Mesothelial cell of epicardium (in vitro differentiated cells): ENCODE measurements around the gene XYLT1. TPM values are rescaled to one million over a fixed set of nuclear protein-coding genes. Genes with fewer than 3 reads are reported as not detected.
A peak's percentile ranks its signal among the peaks of the same experiment; 100 is the strongest.

Experiments used
- DNase-seq, 2 experiments: peaks; one replicate each; pipeline ENCODE4 v3.0.0; 2021; ENCODE audit warnings: low spot score in 2 of 2; ENCODE audit not compliant: unreplicated experiment in 2 of 2
- H3K27ac Mint-ChIP-seq: 2 replicates; pipeline ENCODE4 v1.8.0; 2021; ENCODE audit warnings: mixed read lengths
- H3K27me3 Mint-ChIP-seq: 2 replicates; pipeline ENCODE4 v1.8.0; 2021; ENCODE audit warnings: low read depth, mixed read lengths
- H3K36me3 Mint-ChIP-seq: 2 replicates; pipeline ENCODE4 v1.8.0; 2021; ENCODE audit warnings: mixed read lengths
- H3K4me1 Mint-ChIP-seq: 2 replicates; pipeline ENCODE4 v1.8.0; 2021; ENCODE audit warnings: mixed read lengths
- H3K4me3 Mint-ChIP-seq: 2 replicates; pipeline ENCODE4 v1.8.0; 2021; ENCODE audit warnings: mild to moderate bottlenecking, moderate library complexity, mixed read lengths
- H3K9me3 Mint-ChIP-seq: 2 replicates; pipeline ENCODE4 v1.8.0; 2021; ENCODE audit warnings: mixed read lengths
- CTCF ChIP-seq: fragments of 200-600 bp; sonication (generic); IDR thresholded peaks from one replicate; pipeline ENCODE4 v1.5.0; 2021; ENCODE audit warnings: antibody characterized with exemption; ENCODE audit not compliant: unreplicated experiment
- total RNA-seq: library from RNA; stranded (reverse); gene quantifications from 3 replicates; pipeline ENCODE4 v1.2.1, GENCODE V29; 2021

Gene XYLT1
- total RNA-seq, 1 donor from 2014 or later = 15.2 TPM

- Mint-ChIP-seq H3K36me3 (no peaks in the 10 kb centered on the region), H3K27me3 (no peaks in the 10 kb centered on the region), H3K9me3 (no peaks in the 10 kb centered on the region), H3K4me1 (no peaks in the 10 kb centered on the region), H3K27ac (no peak overlapping the region), H3K4me3 (no peak overlapping the region)
- no peak for TF ChIP-seq CTCF
- no peak for DNase-seq
Observed at GRCh38 chr16:17147942-17148341, 322.8 kb downstream of the XYLT1 start.

GRCh38 chr16:17145029-17145428 is 325.7 kb downstream of the XYLT1 start:
- no peaks in the 10 kb centered on the region for H3K4me1 Mint-ChIP-seq
- H3K27me3 Mint-ChIP-seq = no peaks in the 10 kb centered on the region
- no peaks in the 10 kb centered on the region for H3K36me3 Mint-ChIP-seq
- no peak for DNase-seq
- no peak overlapping the region for H3K4me3 Mint-ChIP-seq
- no peak for TF ChIP-seq CTCF
- no peak overlapping the region for H3K27ac Mint-ChIP-seq
- no peaks in the 10 kb centered on the region for H3K9me3 Mint-ChIP-seq

DNA sequence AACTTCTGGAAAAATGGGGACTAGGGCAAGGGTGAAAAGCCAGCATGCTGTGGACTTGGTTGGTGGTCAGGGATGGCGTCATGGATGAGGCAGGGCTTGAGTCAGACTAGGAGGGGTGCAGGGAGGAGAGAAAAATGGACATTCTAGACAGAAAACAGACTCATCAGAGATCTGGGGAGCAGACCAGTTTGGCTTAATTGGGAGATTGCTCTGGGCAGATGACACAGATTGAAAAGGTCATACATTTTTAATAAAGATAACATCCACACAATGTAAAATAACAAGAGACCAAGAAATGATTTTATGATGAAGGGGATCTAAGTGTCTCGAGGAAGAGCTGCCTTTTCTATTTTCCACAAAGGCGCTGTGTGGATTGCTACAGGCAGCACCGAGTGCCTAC is 326.3 kb downstream of the XYLT1 start:
- H3K27ac Mint-ChIP-seq = no peak overlapping the region
- H3K9me3 Mint-ChIP-seq = no peaks in the 10 kb centered on the region
- no peaks in the 10 kb centered on the region for H3K27me3 Mint-ChIP-seq
- no peak overlapping the region for H3K4me3 Mint-ChIP-seq
- no peaks in the 10 kb centered on the region for H3K4me1 Mint-ChIP-seq
- no peak for TF ChIP-seq CTCF
- no peak for DNase-seq
- H3K36me3 Mint-ChIP-seq = no peaks in the 10 kb centered on the region

DNA sequence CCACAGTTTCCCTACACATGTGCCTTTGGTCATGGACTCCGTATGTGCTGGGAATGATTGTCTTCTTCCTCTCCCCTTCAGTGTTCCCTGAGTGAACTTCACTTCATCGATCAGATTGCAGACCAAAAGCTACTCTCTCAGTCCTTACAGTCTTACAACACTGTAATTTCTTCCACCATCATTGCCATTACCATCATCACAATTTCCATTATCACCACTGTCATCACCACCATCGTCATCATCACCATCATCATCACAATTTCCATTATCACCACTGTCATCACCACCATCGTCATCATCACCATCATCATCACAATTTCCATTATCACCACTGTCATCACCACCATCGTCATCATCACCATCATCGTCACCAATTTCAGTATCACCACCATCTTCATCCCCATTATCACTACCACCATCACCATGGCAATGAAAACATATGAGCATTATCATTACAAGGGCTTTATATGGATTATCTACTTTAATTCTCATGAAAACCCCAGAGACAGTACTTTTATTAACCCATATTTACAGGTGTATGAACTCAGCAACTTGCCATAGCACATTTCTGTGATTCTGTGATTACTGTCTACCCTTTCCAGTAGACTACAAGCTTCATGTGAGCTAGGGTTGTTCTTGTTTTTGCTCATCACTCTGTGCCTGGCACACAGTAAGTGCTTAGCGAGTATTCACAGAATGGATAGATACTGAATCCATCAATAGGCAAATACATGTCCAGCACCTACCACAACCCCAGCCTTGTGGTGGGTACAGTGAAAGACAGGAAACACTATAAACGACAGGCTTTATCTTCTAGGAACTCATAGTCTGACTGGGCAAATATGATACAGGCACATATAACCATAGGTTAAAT is 327.0 kb downstream of the XYLT1 start:
- H3K4me1 Mint-ChIP-seq = no peaks in the 10 kb centered on the region
- H3K4me3 Mint-ChIP-seq = no peak overlapping the region
- no peak for TF ChIP-seq CTCF
- H3K9me3 Mint-ChIP-seq = no peaks in the 10 kb centered on the region
- DNase-seq = no peak
- no peaks in the 10 kb centered on the region for H3K27me3 Mint-ChIP-seq
- H3K36me3 Mint-ChIP-seq = no peaks in the 10 kb centered on the region
- no peak overlapping the region for H3K27ac Mint-ChIP-seq

DNA sequence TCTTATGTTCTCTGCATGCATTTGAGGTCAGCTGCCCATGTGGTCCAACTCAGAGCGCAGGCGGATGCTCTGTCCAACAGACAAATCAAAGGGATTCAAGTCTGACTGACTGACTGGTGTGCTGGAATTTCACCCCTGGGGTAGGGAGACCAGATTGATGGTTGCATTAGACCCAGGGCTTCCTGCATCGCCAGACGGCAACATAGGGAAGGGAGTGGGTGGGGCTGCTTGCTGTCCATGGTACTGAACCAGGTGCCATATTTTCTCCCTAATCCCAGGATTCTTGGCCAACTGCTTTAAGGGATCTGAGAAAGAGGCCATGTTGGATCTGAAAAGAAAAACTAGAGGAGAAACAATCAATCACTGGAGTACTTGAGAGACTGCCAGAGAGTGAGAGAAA is 332.0 kb downstream of the XYLT1 start:
- peaks cover 8% of the 10 kb centered on the region for H3K36me3 Mint-ChIP-seq
- no peaks in the 10 kb centered on the region for H3K27me3 Mint-ChIP-seq
- TF ChIP-seq CTCF = no peak
- no peak overlapping the region for H3K4me3 Mint-ChIP-seq
- DNase-seq = peak in 1 of 2 experiments; percentile 48
- no peak overlapping the region for H3K27ac Mint-ChIP-seq
- H3K4me1 Mint-ChIP-seq = no peaks in the 10 kb centered on the region
- no peaks in the 10 kb centered on the region for H3K9me3 Mint-ChIP-seq

- no peak overlapping the region for H3K27ac Mint-ChIP-seq
- peaks cover 18% of the 10 kb centered on the region for H3K36me3 Mint-ChIP-seq
- no peaks in the 10 kb centered on the region for H3K4me1 Mint-ChIP-seq
- DNase-seq = no peak
- H3K4me3 Mint-ChIP-seq = no peak overlapping the region
- no peaks in the 10 kb centered on the region for H3K27me3 Mint-ChIP-seq
- H3K9me3 Mint-ChIP-seq = no peaks in the 10 kb centered on the region
- TF ChIP-seq CTCF = no peak
Observed at GRCh38 chr16:17135439-17135838, 335.3 kb downstream of the XYLT1 start.
